HepG2 (cell line): ENCODE measurements around the gene COMT. TPM values are rescaled to one million over a fixed set of nuclear protein-coding genes. Genes with fewer than 3 reads are reported as not detected.
A peak's percentile ranks its signal among the peaks of the same experiment; 100 is the strongest.

ENCODE experiments used
- ARID2 ChIP-seq: sonication (generic); formaldehyde crosslinking; IDR thresholded peaks from 2 replicates; pipeline ENCODE4 v1.8.1; 2022; ENCODE audit warnings: mild to moderate bottlenecking, missing genetic modification reagents, borderline replicate concordance
- ERF ChIP-seq: IDR thresholded peaks from 2 replicates; pipeline ENCODE4 v1.6.1; 2018; ENCODE audit warnings: missing biosample characterization, missing genetic modification reagents
- ESRRA ChIP-seq: sonication (generic); formaldehyde crosslinking; IDR thresholded peaks from 2 replicates; pipeline ENCODE4 v1.5.1; 2020; ENCODE audit warnings: mild to moderate bottlenecking, low read depth, missing genetic modification reagents
- FOXP1 ChIP-seq, 2 experiments: fragments of 450-650 bp in 1 of 2; IDR thresholded peaks; 2 replicates each; pipeline ENCODE4 v1.6.1; 2017 to 2018; ENCODE audit warnings: antibody characterized with exemption in 1 of 2
- HOXD1 ChIP-seq: sonication (generic); formaldehyde crosslinking; IDR thresholded peaks from 2 replicates; pipeline ENCODE4 v1.5.0; 2020; ENCODE audit warnings: missing genetic modification reagents
- ISX ChIP-seq: sonication (generic); formaldehyde crosslinking; conservative IDR thresholded peaks from 2 replicates; pipeline ENCODE4 v1.5.0; 2020; ENCODE audit warnings: missing genetic modification reagents
- RBM39 ChIP-seq: fragments of 200-400 bp; formaldehyde crosslinking; IDR thresholded peaks from one replicate; pipeline ENCODE4 v1.6.1; 2018; ENCODE audit warnings: antibody characterized with exemption, mild to moderate bottlenecking, low read depth, low read length; ENCODE audit not compliant: poor library complexity, severe bottlenecking
- SNAPC2 ChIP-seq: sonication (generic); formaldehyde crosslinking; IDR thresholded peaks from 2 replicates; pipeline ENCODE4 v1.8.1; 2022; ENCODE audit warnings: mild to moderate bottlenecking, missing genetic modification reagents
- SOX5 ChIP-seq: IDR thresholded peaks from 2 replicates; pipeline ENCODE4 v1.6.1; 2016; ENCODE audit warnings: borderline replicate concordance
- SRF ChIP-seq: IDR thresholded peaks from 2 replicates; pipeline ENCODE4 v1.6.1; 2011; ENCODE audit warnings: mild to moderate bottlenecking, low read depth, low read length, moderate library complexity
- SRSF1 ChIP-seq: fragments of 200-400 bp; formaldehyde crosslinking; optimal IDR thresholded peaks from 2 replicates; pipeline ENCODE3; 2017; ENCODE audit warnings: mild to moderate bottlenecking, low read depth, low read length, moderate library complexity
- ZKSCAN1 ChIP-seq: fragments of 150-350 bp; IDR thresholded peaks from 2 replicates; pipeline ENCODE4 v1.6.1; 2014; ENCODE audit warnings: low read length
- ZNF20 ChIP-seq: sonication (generic); formaldehyde crosslinking; IDR thresholded peaks from 2 replicates; pipeline ENCODE4 v1.4.0; 2020; ENCODE audit warnings: mild to moderate bottlenecking, moderate library complexity, missing genetic modification reagents
- ZNF234 ChIP-seq: sonication (generic); formaldehyde crosslinking; conservative IDR thresholded peaks from 2 replicates; pipeline ENCODE4 v1.5.1; 2020; ENCODE audit warnings: mild to moderate bottlenecking, missing genetic modification reagents
- ZNF549 ChIP-seq: sonication (generic); formaldehyde crosslinking; IDR thresholded peaks from 2 replicates; pipeline ENCODE4 v1.5.0; 2020; ENCODE audit warnings: missing genetic modification reagents
- ZNF652 ChIP-seq: IDR thresholded peaks from 2 replicates; pipeline ENCODE4 v1.6.1; 2016; ENCODE audit warnings: low read depth, borderline replicate concordance
- polyA plus RNA-seq, 8 experiments: library from polyadenylated mRNA; depleted of rRNA in 3 of 8; stranded (reverse) in 7 of 8; unstranded in 1 of 8; fragments of >200 nt; fragmentation: Illumina TruSeq in 4 of 8; extraction: Trizol in 4 of 8; gene quantifications; 2 replicates each; pipeline versions ENCODE4 v1.2.1 to v1.2.3, GENCODE V29; 2011 to 2016; ENCODE audit warnings: low read depth in 4 of 8, missing spikeins in 1 of 8, mixed read lengths in 1 of 8; ENCODE audit not compliant: insufficient read depth in 1 of 8
- total RNA-seq, 5 experiments: library from RNA; depleted of rRNA; stranded (reverse); fragments of >200 nt; fragmentation: Illumina TruSeq; extraction: Trizol; gene quantifications; 2 replicates each; pipeline ENCODE4 v1.2.3, GENCODE V29; 2016; ENCODE audit warnings: low read depth in 1 of 5
- TF ChIP-seq, protein P1 (sequence below): sonication (generic); formaldehyde crosslinking; IDR thresholded peaks from 2 replicates; pipeline ENCODE4 v1.5.0; 2020; ENCODE audit warnings: missing genetic modification reagents
- TF ChIP-seq, protein P2 (sequence below): sonication (generic); formaldehyde crosslinking; IDR thresholded peaks from 2 replicates; pipeline ENCODE4 v1.8.0; 2022; ENCODE audit warnings: missing genetic modification reagents, low read depth, mild to moderate bottlenecking, borderline replicate concordance
- TF ChIP-seq, protein P3 (sequence below): sonication (generic); formaldehyde crosslinking; IDR thresholded peaks from 2 replicates; pipeline ENCODE4 v1.8.0; 2022; ENCODE audit warnings: mild to moderate bottlenecking, missing genetic modification reagents; ENCODE audit not compliant: insufficient replicate concordance
- TF ChIP-seq, protein P4 (sequence below): sonication (generic); formaldehyde crosslinking; IDR thresholded peaks from 2 replicates; pipeline ENCODE4 v1.4.0; 2020; ENCODE audit warnings: low read depth, mild to moderate bottlenecking, missing genetic modification reagents
- TF ChIP-seq, protein P5 (sequence below): sonication (generic); formaldehyde crosslinking; IDR thresholded peaks from 2 replicates; pipeline ENCODE4 v1.4.0; 2020; ENCODE audit warnings: missing genetic modification reagents
- TF ChIP-seq, protein P6 (sequence below): IDR thresholded peaks from 2 replicates; pipeline ENCODE4 v1.6.1; 2016; ENCODE audit warnings: low read depth, control low read depth

COMT gene
- total and polyA plus RNA-seq, 2 of the 13 experiments (the other 11 are each of a cell fraction or from before 2014, with no cell fraction given) = 156 to 162 TPM

DNA sequence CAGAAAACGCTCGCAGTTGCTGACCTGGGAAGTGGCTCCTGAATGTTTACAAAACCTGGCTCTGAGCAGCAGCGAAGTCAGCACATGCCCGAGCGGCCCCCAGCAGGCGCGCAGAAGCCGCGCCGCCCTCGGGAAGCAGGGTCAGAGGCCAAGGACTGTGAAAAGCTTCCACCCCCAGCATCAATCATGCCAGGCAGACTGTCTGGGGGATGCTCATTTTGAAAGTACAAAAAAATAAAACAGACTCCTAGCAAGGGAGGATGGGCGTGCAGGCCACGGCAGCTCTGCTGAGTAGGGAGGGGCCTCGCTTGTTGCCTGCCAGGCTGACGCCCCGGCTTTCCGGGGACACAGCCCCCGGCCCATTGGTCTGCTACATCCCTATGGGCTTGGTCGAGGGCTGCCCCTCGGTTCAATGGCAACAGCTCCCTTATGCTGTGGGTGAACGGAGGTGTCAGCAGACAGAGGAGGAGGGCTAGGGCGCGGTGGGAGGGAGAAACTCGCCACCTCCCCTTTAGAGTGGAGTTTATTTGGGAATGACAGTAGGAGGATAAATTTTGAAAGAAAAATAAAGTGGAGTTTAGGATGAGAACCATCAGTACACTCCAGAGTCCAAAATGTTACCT lies 49.2 kb upstream of the COMT start (continued):
- TF ChIP-seq, protein P1, sequence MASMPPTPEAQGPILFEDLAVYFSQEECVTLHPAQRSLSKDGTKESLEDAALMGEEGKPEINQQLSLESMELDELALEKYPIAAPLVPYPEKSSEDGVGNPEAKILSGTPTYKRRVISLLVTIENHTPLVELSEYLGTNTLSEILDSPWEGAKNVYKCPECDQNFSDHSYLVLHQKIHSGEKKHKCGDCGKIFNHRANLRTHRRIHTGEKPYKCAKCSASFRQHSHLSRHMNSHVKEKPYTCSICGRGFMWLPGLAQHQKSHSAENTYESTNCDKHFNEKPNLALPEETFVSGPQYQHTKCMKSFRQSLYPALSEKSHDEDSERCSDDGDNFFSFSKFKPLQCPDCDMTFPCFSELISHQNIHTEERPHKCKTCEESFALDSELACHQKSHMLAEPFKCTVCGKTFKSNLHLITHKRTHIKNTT (CRISPR knock-in tag) = no peak
- TF ChIP-seq ESRRA = peak; percentile 94
- TF ChIP-seq, protein P2, sequence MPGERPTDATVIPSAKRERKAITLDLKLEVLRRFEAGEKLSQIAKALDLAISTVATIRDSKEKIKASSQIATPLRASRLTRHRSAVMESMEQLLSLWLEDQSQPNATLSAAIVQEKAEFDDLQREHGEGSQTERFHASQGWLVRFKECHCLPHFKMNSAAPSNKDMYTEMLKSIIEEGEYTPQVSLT (CRISPR knock-in tag) = peak; percentile 97
- peak; percentile 94 for TF ChIP-seq SNAPC2 (CRISPR knock-in tag)
- no peak for TF ChIP-seq SRF
- TF ChIP-seq ZNF20 (CRISPR knock-in tag) = peak; percentile 97
- TF ChIP-seq ERF = peak; percentile 99
- TF ChIP-seq ZKSCAN1 = no peak
- no peak for TF ChIP-seq SRSF1
- no peak for TF ChIP-seq ZNF549 (CRISPR knock-in tag)
- TF ChIP-seq, protein P3, sequence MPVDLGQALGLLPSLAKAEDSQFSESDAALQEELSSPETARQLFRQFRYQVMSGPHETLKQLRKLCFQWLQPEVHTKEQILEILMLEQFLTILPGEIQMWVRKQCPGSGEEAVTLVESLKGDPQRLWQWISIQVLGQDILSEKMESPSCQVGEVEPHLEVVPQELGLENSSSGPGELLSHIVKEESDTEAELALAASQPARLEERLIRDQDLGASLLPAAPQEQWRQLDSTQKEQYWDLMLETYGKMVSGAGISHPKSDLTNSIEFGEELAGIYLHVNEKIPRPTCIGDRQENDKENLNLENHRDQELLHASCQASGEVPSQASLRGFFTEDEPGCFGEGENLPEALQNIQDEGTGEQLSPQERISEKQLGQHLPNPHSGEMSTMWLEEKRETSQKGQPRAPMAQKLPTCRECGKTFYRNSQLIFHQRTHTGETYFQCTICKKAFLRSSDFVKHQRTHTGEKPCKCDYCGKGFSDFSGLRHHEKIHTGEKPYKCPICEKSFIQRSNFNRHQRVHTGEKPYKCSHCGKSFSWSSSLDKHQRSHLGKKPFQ (CRISPR knock-in tag) = peak; percentile 95
- TF ChIP-seq ZNF234 = 0 out of 2 replicates have a peak, but pooled peaks have one; percentile 88
- TF ChIP-seq HOXD1 = peak; percentile 97
- peak; percentile 51; the same call in 1 of the 2 replicates for TF ChIP-seq ZNF652 (CRISPR knock-in tag)
- TF ChIP-seq, protein P4, sequence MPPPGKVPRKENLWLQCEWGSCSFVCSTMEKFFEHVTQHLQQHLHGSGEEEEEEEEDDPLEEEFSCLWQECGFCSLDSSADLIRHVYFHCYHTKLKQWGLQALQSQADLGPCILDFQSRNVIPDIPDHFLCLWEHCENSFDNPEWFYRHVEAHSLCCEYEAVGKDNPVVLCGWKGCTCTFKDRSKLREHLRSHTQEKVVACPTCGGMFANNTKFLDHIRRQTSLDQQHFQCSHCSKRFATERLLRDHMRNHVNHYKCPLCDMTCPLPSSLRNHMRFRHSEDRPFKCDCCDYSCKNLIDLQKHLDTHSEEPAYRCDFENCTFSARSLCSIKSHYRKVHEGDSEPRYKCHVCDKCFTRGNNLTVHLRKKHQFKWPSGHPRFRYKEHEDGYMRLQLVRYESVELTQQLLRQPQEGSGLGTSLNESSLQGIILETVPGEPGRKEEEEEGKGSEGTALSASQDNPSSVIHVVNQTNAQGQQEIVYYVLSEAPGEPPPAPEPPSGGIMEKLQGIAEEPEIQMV (CRISPR knock-in tag) = peak; percentile 91
- peak; percentile 86 for TF ChIP-seq SOX5 (CRISPR knock-in tag)
- TF ChIP-seq, protein P5, sequence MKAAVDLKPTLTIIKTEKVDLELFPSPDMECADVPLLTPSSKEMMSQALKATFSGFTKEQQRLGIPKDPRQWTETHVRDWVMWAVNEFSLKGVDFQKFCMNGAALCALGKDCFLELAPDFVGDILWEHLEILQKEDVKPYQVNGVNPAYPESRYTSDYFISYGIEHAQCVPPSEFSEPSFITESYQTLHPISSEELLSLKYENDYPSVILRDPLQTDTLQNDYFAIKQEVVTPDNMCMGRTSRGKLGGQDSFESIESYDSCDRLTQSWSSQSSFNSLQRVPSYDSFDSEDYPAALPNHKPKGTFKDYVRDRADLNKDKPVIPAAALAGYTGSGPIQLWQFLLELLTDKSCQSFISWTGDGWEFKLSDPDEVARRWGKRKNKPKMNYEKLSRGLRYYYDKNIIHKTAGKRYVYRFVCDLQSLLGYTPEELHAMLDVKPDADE (CRISPR knock-in tag) = peak; percentile 86; the same call in 1 of the 2 replicates
- TF ChIP-seq ARID2 (CRISPR knock-in tag) = peak; percentile 96; the same call in 1 of the 2 replicates
- TF ChIP-seq, protein P6, sequence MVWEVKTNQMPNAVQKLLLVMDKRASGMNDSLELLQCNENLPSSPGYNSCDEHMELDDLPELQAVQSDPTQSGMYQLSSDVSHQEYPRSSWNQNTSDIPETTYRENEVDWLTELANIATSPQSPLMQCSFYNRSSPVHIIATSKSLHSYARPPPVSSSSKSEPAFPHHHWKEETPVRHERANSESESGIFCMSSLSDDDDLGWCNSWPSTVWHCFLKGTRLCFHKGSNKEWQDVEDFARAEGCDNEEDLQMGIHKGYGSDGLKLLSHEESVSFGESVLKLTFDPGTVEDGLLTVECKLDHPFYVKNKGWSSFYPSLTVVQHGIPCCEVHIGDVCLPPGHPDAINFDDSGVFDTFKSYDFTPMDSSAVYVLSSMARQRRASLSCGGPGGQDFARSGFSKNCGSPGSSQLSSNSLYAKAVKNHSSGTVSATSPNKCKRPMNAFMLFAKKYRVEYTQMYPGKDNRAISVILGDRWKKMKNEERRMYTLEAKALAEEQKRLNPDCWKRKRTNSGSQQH (CRISPR knock-in tag) = no peak; the same call in 1 of the 2 replicates
- TF ChIP-seq RBM39 = no peak
- no peak for TF ChIP-seq FOXP1 (IDR thresholded peaks at IDR 0.05)
- peak; percentile 67; the same call in 1 of the 2 replicates for TF ChIP-seq FOXP1 (CRISPR knock-in tag; IDR thresholded peaks at IDR 0.05)
- peak; percentile 97 for TF ChIP-seq ISX
